CD14-positive monocyte (primary cell): ENCODE data around the gene ABCA10. TPM values are rescaled to one million over a fixed set of nuclear protein-coding genes. Genes with fewer than 3 reads are reported as not detected.

Experiments used
- DNase-seq, 3 donors: peaks; one replicate each; pipeline ENCODE4 v3.0.0-alpha.2; 2011 to 2022
- H2AFZ ChIP-seq: 2 replicates; pipeline ENCODE4 v1.6.0; 2012; ENCODE audit warnings: mild to moderate bottlenecking, low read depth, low read length, inconsistent platforms; ENCODE audit not compliant: insufficient read depth, poor library complexity, severe bottlenecking
- H3K27ac ChIP-seq, 2 donors: 1 replicate in 1 of 2; 2 replicates in 1 of 2; pipeline ENCODE4 v1.5.1; 2012 to 2013; ENCODE audit warnings: low read length in 2 of 2, control low read depth in 1 of 2, inconsistent platforms in 1 of 2, low read depth in 1 of 2, mild to moderate bottlenecking in 1 of 2
- H3K27me3 ChIP-seq, 2 donors: one replicate each; pipeline versions ENCODE4 v1.6.0 to v1.6.1; 2011 to 2013; ENCODE audit warnings: low read length in 2 of 2; ENCODE audit not compliant: control insufficient read depth in 2 of 2, insufficient read depth in 2 of 2
- H3K36me3 ChIP-seq, 2 donors: replicated peaks in 1 of 2; 1 replicate in 1 of 2; 2 replicates in 1 of 2; pipeline versions ENCODE4 v1.5.1 to v1.6.1; 2012 to 2013; ENCODE audit warnings: low read length in 2 of 2, control low read depth in 1 of 2, inconsistent platforms in 1 of 2, mild to moderate bottlenecking in 1 of 2; ENCODE audit not compliant: insufficient read depth in 2 of 2, control insufficient read depth in 1 of 2
- H3K4me1 ChIP-seq, 2 donors: 1 replicate in 1 of 2; 2 replicates in 1 of 2; pipeline versions ENCODE4 v1.5.1 to v1.6.1; 2012 to 2013; ENCODE audit warnings: low read length in 2 of 2, control low read depth in 1 of 2, inconsistent platforms in 1 of 2, mild to moderate bottlenecking in 1 of 2, moderate library complexity in 1 of 2; ENCODE audit not compliant: insufficient read depth in 2 of 2, control insufficient read depth in 1 of 2
- H3K4me2 ChIP-seq: replicated peaks from 2 replicates; pipeline ENCODE3; 2012; ENCODE audit warnings: low read length, moderate library complexity, mild to moderate bottlenecking; ENCODE audit not compliant: poor library complexity, severe bottlenecking; ENCODE audit errors: extremely low read depth
- H3K4me3 ChIP-seq, 3 experiments: fragments of 200-600 bp in 1 of 3; sonication (generic) in 1 of 3; replicated peaks in 1 of 3; 1 replicate in 2 of 3; 2 replicates in 1 of 3; pipeline ENCODE4 v1.5.1; 2011 to 2013; ENCODE audit warnings: low read length in 3 of 3, mild to moderate bottlenecking in 3 of 3, control low read depth in 2 of 3, low read depth in 2 of 3, inconsistent platforms in 1 of 3, moderate library complexity in 1 of 3
- H3K79me2 ChIP-seq: 2 replicates; pipeline ENCODE4 v1.6.0; 2012; ENCODE audit warnings: mild to moderate bottlenecking, control low read depth, inconsistent platforms, low read length, moderate library complexity; ENCODE audit not compliant: insufficient read depth
- H3K9ac ChIP-seq: 2 replicates; pipeline ENCODE4 v1.6.0; 2017; ENCODE audit warnings: low read length, mild to moderate bottlenecking; ENCODE audit not compliant: insufficient read depth, poor library complexity, severe bottlenecking
- H3K9me3 ChIP-seq, 2 donors: replicated peaks in 1 of 2; 1 replicate in 1 of 2; 2 replicates in 1 of 2; pipeline versions ENCODE4 v1.5.1 to v1.6.1; 2012 to 2013; ENCODE audit warnings: low read length in 2 of 2, control low read depth in 1 of 2; ENCODE audit not compliant: control insufficient read depth in 1 of 2, insufficient read depth in 1 of 2
- H4K20me1 ChIP-seq: 2 replicates; pipeline ENCODE4 v1.6.0; 2012; ENCODE audit warnings: mild to moderate bottlenecking, low read length, control low read depth, moderate library complexity; ENCODE audit not compliant: insufficient read depth
- H3K27ac Mint-ChIP-seq, 7 donors: one replicate each; pipeline ENCODE4 v1.8.0; 2020; ENCODE audit warnings: mild to moderate bottlenecking in 7 of 7, mixed read lengths in 7 of 7, moderate library complexity in 6 of 7, inconsistent platforms in 2 of 7
- H3K27me3 Mint-ChIP-seq, 3 donors: one replicate each; pipeline ENCODE4 v1.8.0; 2021 to 2022; ENCODE audit warnings: low read depth in 3 of 3, mild to moderate bottlenecking in 3 of 3, mixed read lengths in 3 of 3, moderate library complexity in 3 of 3, inconsistent platforms in 1 of 3
- H3K36me3 Mint-ChIP-seq, 2 donors: one replicate each; pipeline ENCODE4 v1.8.0; 2020; ENCODE audit warnings: mixed read lengths in 2 of 2, inconsistent platforms in 1 of 2, mild to moderate bottlenecking in 1 of 2
- H3K4me1 Mint-ChIP-seq: one replicate; pipeline ENCODE4 v1.8.0; 2020; ENCODE audit warnings: mild to moderate bottlenecking, mixed read lengths
- H3K4me3 Mint-ChIP-seq, 2 donors: one replicate each; pipeline ENCODE4 v1.8.0; 2020; ENCODE audit warnings: mild to moderate bottlenecking in 2 of 2, mixed read lengths in 2 of 2, moderate library complexity in 1 of 2
- H3K9me3 Mint-ChIP-seq, 7 donors: one replicate each; pipeline ENCODE4 v1.8.0; 2020 to 2022; ENCODE audit warnings: mixed read lengths in 7 of 7, mild to moderate bottlenecking in 6 of 7, moderate library complexity in 6 of 7, inconsistent platforms in 2 of 7
- WGBS: methylation state at CpG from one replicate; pipeline ENCODE4 v1.1.5; 2013; ENCODE audit warnings: missing lambda C conversion rate; ENCODE audit not compliant: insufficient coverage; 5-methylcytosine and 5-hydroxymethylcytosine counted together
- intact Hi-C, 2 donors: fragments of 100-400 bp; cut with micrococcal nuclease; formaldehyde crosslinking; loops; one replicate each; pipeline versions ENCODE4 v1.15.0 to v1.15.1; 2023
- polyA plus RNA-seq, 3 donors: library from polyadenylated mRNA; depleted of rRNA in 1 of 3; unstranded in 2 of 3; stranded (reverse) in 1 of 3; fragments of 300-500 nt in 2 of 3; fragments of >200 nt in 1 of 3; fragmentation: Illumina TruSeq in 2 of 3; gene quantifications; 1 replicate in 2 of 3; 2 replicates in 1 of 3; pipeline ENCODE4 v1.2.3, GENCODE V29; 2012 to 2021
- TF ChIP-seq, protein P1 (sequence below): fragments of 200-600 bp; IDR thresholded peaks from one replicate; pipeline ENCODE4 v1.8.0; 2022; ENCODE audit warnings: antibody characterized with exemption, mild to moderate bottlenecking

The ABCA10 gene
- polyA plus RNA-seq, 3 donors = 0.08 to 0.13 TPM; not detected in 1

- Histone ChIP-seq H3K27ac (no peak overlapping the region), H2AFZ (no peak overlapping the region), H3K4me1 (no peaks in the 10 kb centered on the region), H3K9me3 (no peaks in the 10 kb centered on the region), H3K9ac (no peak overlapping the region), H3K27me3 (no peaks in the 10 kb centered on the region), H4K20me1 (no peaks in the 10 kb centered on the region), H3K36me3 (no peaks in the 10 kb centered on the region), H3K4me3 (no peak overlapping the region), H3K79me2 (no peaks in the 10 kb centered on the region), H3K4me2 (no peak overlapping the region)
- DNase-seq = no peak
- no peak overlapping the region for H3K4me3 Mint-ChIP-seq
- WGBS = no CpG with 5 or more reads among the region's 1 CpG
- no peaks in the 10 kb centered on the region for H3K4me1 Mint-ChIP-seq
- H3K27ac Mint-ChIP-seq = no peak overlapping the region
- H3K27me3 Mint-ChIP-seq = no peaks in the 10 kb centered on the region
- H3K9me3 Mint-ChIP-seq = peaks cover 0 to 5% (median 0%) of the 10 kb centered on the region in 7 donors
- TF ChIP-seq, protein P1, sequence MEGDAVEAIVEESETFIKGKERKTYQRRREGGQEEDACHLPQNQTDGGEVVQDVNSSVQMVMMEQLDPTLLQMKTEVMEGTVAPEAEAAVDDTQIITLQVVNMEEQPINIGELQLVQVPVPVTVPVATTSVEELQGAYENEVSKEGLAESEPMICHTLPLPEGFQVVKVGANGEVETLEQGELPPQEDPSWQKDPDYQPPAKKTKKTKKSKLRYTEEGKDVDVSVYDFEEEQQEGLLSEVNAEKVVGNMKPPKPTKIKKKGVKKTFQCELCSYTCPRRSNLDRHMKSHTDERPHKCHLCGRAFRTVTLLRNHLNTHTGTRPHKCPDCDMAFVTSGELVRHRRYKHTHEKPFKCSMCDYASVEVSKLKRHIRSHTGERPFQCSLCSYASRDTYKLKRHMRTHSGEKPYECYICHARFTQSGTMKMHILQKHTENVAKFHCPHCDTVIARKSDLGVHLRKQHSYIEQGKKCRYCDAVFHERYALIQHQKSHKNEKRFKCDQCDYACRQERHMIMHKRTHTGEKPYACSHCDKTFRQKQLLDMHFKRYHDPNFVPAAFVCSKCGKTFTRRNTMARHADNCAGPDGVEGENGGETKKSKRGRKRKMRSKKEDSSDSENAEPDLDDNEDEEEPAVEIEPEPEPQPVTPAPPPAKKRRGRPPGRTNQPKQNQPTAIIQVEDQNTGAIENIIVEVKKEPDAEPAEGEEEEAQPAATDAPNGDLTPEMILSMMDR = no peak
- intact Hi-C loops = no loop called here
- no peaks in the 10 kb centered on the region for H3K36me3 Mint-ChIP-seq
Measured at GRCh38 chr17:69150333-69150732, 78.3 kb downstream of the ABCA10 start.

GRCh38 chr17:69147460-69147859, 81.2 kb downstream of the ABCA10 start:
- no peak for DNase-seq
- Histone ChIP-seq H3K27ac (no peak overlapping the region), H4K20me1 (no peaks in the 10 kb centered on the region), H3K4me3 (no peak overlapping the region), H3K79me2 (no peaks in the 10 kb centered on the region), H3K36me3 (no peaks in the 10 kb centered on the region), H3K4me1 (peaks cover 19 to 24% of the 10 kb centered on the region in 2 donors), H3K9me3 (no peaks in the 10 kb centered on the region), H3K27me3 (no peaks in the 10 kb centered on the region), H3K9ac (no peak overlapping the region), H3K4me2 (no peak overlapping the region), H2AFZ (no peak overlapping the region)
- 88% methylated on average over 2 of the region's 2 CpGs for WGBS
- Mint-ChIP-seq H3K27me3 (no peaks in the 10 kb centered on the region), H3K4me1 (peaks cover 19% of the 10 kb centered on the region), H3K9me3 (peaks cover 0 to 4% (median 0%) of the 10 kb centered on the region in 7 donors), H3K4me3 (no peak overlapping the region), H3K36me3 (no peaks in the 10 kb centered on the region), H3K27ac (peak overlapping the region in 2 of 7 donors; percentile 43 to 71)
- TF ChIP-seq, protein P1 = no peak
- intact Hi-C loops = no loop called here
